Neural crest cell (in vitro differentiated cells): Measurements from ENCODE around the gene HIGD2A. TPM values are rescaled to one million over a fixed set of nuclear protein-coding genes. Genes with fewer than 3 reads are reported as not detected.

ENCODE experiments used
- DNase-seq: peaks from one replicate; pipeline ENCODE4 v3.0.0; 2021; ENCODE audit warnings: low read depth, mixed read lengths, low spot score
- H3K27ac Mint-ChIP-seq: one replicate; pipeline ENCODE4 v1.8.0; 2021; ENCODE audit warnings: mild to moderate bottlenecking, mixed read lengths; ENCODE audit not compliant: unreplicated experiment
- H3K27me3 Mint-ChIP-seq: 2 replicates; pipeline ENCODE4 v1.8.0; 2021; ENCODE audit warnings: low read depth, mild to moderate bottlenecking, mixed read lengths
- H3K36me3 Mint-ChIP-seq: 2 replicates; pipeline ENCODE4 v1.8.0; 2021; ENCODE audit warnings: low read depth, mild to moderate bottlenecking, mixed read lengths
- H3K4me1 Mint-ChIP-seq: 2 replicates; pipeline ENCODE4 v1.8.0; 2021; ENCODE audit warnings: mixed read lengths
- H3K4me3 Mint-ChIP-seq: one replicate; pipeline ENCODE4 v1.8.0; 2021; ENCODE audit warnings: mild to moderate bottlenecking, mixed read lengths
- H3K9me3 Mint-ChIP-seq: 2 replicates; pipeline ENCODE4 v1.8.0; 2021; ENCODE audit warnings: mixed read lengths
- CTCF ChIP-seq: fragments of 200-600 bp; sonication (generic); conservative IDR thresholded peaks from 2 replicates; pipeline ENCODE4 v1.5.0; 2021; ENCODE audit warnings: antibody characterized with exemption, mild to moderate bottlenecking
- total RNA-seq: library from RNA; stranded (reverse); gene quantifications from 2 replicates; pipeline ENCODE4 v1.2.1, GENCODE V29; 2021

HIGD2A gene
- total RNA-seq, 1 donor from 2014 or later: 91.2 TPM

GRCh38 chr5:176410486-176411180 lies 22.1 kb downstream of the HIGD2A start:
- TF ChIP-seq CTCF: no peak
- no peak overlapping the region for H3K27ac Mint-ChIP-seq
- no peaks in the 10 kb centered on the region for H3K9me3 Mint-ChIP-seq
- no peak overlapping the region for H3K4me3 Mint-ChIP-seq
- H3K36me3 Mint-ChIP-seq: no peaks in the 10 kb centered on the region
- DNase-seq: no peak
- H3K4me1 Mint-ChIP-seq: peaks cover 8% of the 10 kb centered on the region
- H3K27me3 Mint-ChIP-seq: no peaks in the 10 kb centered on the region

GRCh38 chr5:176412517-176413254 lies 24.1 kb downstream of the HIGD2A start:
- Mint-ChIP-seq H3K4me1 (peaks cover 14% of the 10 kb centered on the region), H3K4me3 (peak overlapping the region; percentile 23), H3K9me3 (no peaks in the 10 kb centered on the region), H3K27ac (no peak overlapping the region), H3K36me3 (no peaks in the 10 kb centered on the region), H3K27me3 (peaks cover 4% of the 10 kb centered on the region)
- no peak for TF ChIP-seq CTCF
- DNase-seq: no peak

GRCh38 chr5:176413255-176413565 lies 24.7 kb downstream of the HIGD2A start:
- DNase-seq: no peak
- Mint-ChIP-seq H3K4me3 (no peak overlapping the region), H3K9me3 (no peaks in the 10 kb centered on the region), H3K27ac (no peak overlapping the region), H3K36me3 (no peaks in the 10 kb centered on the region), H3K4me1 (peaks cover 14% of the 10 kb centered on the region), H3K27me3 (peaks cover 8% of the 10 kb centered on the region)
- no peak for TF ChIP-seq CTCF

GRCh38 chr5:176413709-176414191 lies 25.2 kb downstream of the HIGD2A start:
- Mint-ChIP-seq H3K9me3 (no peaks in the 10 kb centered on the region), H3K27ac (no peak overlapping the region), H3K4me3 (peak overlapping the region; percentile 49), H3K4me1 (peaks cover 14% of the 10 kb centered on the region), H3K36me3 (no peaks in the 10 kb centered on the region), H3K27me3 (peaks cover 10% of the 10 kb centered on the region)
- no peak for TF ChIP-seq CTCF
- no peak for DNase-seq

- no peaks in the 10 kb centered on the region for H3K36me3 Mint-ChIP-seq
- no peaks in the 10 kb centered on the region for H3K9me3 Mint-ChIP-seq
- TF ChIP-seq CTCF: no peak
- no peak for DNase-seq
- peaks cover 14% of the 10 kb centered on the region for H3K4me1 Mint-ChIP-seq
- peaks cover 10% of the 10 kb centered on the region for H3K27me3 Mint-ChIP-seq
- no peak overlapping the region for H3K27ac Mint-ChIP-seq
- peak overlapping the region; percentile 49 for H3K4me3 Mint-ChIP-seq
These were observed 26.2 kb downstream of the HIGD2A start for GRCh38 chr5:176414704-176415103.
